H9 (cell line): ENCODE measurements around the gene ACVR1. TPM values are rescaled to one million over a fixed set of nuclear protein-coding genes. Genes with fewer than 3 reads are reported as not detected.

Experiments
- DNase-seq: peaks from one replicate; pipeline ENCODE4 v3.0.0-alpha.2; 2017
- H2AFZ ChIP-seq: one replicate; pipeline ENCODE4 v1.6.1; 2013; ENCODE audit warnings: mild to moderate bottlenecking, low read length, control low read depth, moderate library complexity
- H2AK5ac ChIP-seq: 2 replicates; pipeline ENCODE4 v1.6.1; 2013; ENCODE audit warnings: low read length, control low read depth, mixed read lengths; ENCODE audit not compliant: insufficient read length
- H2BK120ac ChIP-seq: one replicate; pipeline ENCODE4 v1.6.1; 2013; ENCODE audit warnings: low read depth, mild to moderate bottlenecking, low read length, control low read depth, inconsistent platforms; ENCODE audit not compliant: poor library complexity, severe bottlenecking
- H2BK12ac ChIP-seq: 2 replicates; pipeline ENCODE4 v1.6.1; 2013; ENCODE audit warnings: low read length, control low read depth, mixed read lengths, low read depth; ENCODE audit not compliant: insufficient read length
- H2BK15ac ChIP-seq: 2 replicates; pipeline ENCODE4 v1.6.1; 2013; ENCODE audit warnings: low read depth, low read length, control low read depth
- H2BK20ac ChIP-seq: one replicate; pipeline ENCODE4 v1.6.1; 2013; ENCODE audit warnings: low read depth, mild to moderate bottlenecking, low read length, control low read depth, inconsistent platforms; ENCODE audit not compliant: poor library complexity, severe bottlenecking
- H2BK5ac ChIP-seq: 2 replicates; pipeline ENCODE4 v1.6.1; 2013; ENCODE audit warnings: low read length, control low read depth, mixed read lengths; ENCODE audit not compliant: insufficient read length
- H3K14ac ChIP-seq: 2 replicates; pipeline ENCODE4 v1.6.1; 2013; ENCODE audit warnings: low read length, control low read depth; ENCODE audit not compliant: insufficient read depth
- H3K18ac ChIP-seq: 2 replicates; pipeline ENCODE4 v1.6.1; 2013; ENCODE audit warnings: low read depth, mild to moderate bottlenecking, mixed read lengths, low read length, control low read depth; ENCODE audit not compliant: insufficient read length
- H3K23ac ChIP-seq: 2 replicates; pipeline ENCODE4 v1.6.1; 2013; ENCODE audit warnings: low read length, control low read depth, mixed read lengths, low read depth; ENCODE audit not compliant: insufficient read length
- H3K23me2 ChIP-seq: 2 replicates; pipeline ENCODE4 v1.6.1; 2013; ENCODE audit warnings: low read depth, mild to moderate bottlenecking, mixed read lengths, low read length, control low read depth; ENCODE audit not compliant: insufficient read length, poor library complexity, severe bottlenecking
- H3K27ac ChIP-seq: 2 replicates; pipeline ENCODE4 v1.5.1; 2013; ENCODE audit warnings: low read length, control low read depth, mixed read lengths, low read depth; ENCODE audit not compliant: insufficient read length
- H3K27me3 ChIP-seq: 2 replicates; pipeline ENCODE4 v1.6.1; 2013; ENCODE audit warnings: low read length, control low read depth, inconsistent platforms; ENCODE audit not compliant: insufficient read depth
- H3K4ac ChIP-seq: 2 replicates; pipeline ENCODE4 v1.6.1; 2013; ENCODE audit warnings: low read depth, mild to moderate bottlenecking, control low read depth, inconsistent platforms, low read length, moderate library complexity
- H3K4me1 ChIP-seq: 2 replicates; pipeline ENCODE4 v1.6.1; 2013; ENCODE audit warnings: low read length, control low read depth, inconsistent platforms; ENCODE audit not compliant: insufficient read depth
- H3K4me2 ChIP-seq: 2 replicates; pipeline ENCODE4 v1.6.1; 2013; ENCODE audit warnings: low read length, control low read depth, mixed read lengths; ENCODE audit not compliant: insufficient read length, insufficient read depth
- H3K56ac ChIP-seq: 2 replicates; pipeline ENCODE4 v1.6.1; 2013; ENCODE audit warnings: low read depth, mild to moderate bottlenecking, mixed read lengths, low read length, control low read depth; ENCODE audit not compliant: insufficient read length
- H3K79me1 ChIP-seq: 2 replicates; pipeline ENCODE4 v1.6.1; 2013; ENCODE audit warnings: low read depth, mild to moderate bottlenecking, moderate library complexity, low read length, control low read depth, inconsistent platforms; ENCODE audit not compliant: insufficient read depth, poor library complexity, severe bottlenecking
- H3K79me2 ChIP-seq: 2 replicates; pipeline ENCODE4 v1.6.1; 2013; ENCODE audit warnings: low read length, control low read depth, inconsistent platforms; ENCODE audit not compliant: insufficient read depth
- H3K9ac ChIP-seq: 2 replicates; pipeline ENCODE4 v1.6.1; 2013; ENCODE audit warnings: low read length, control low read depth, mixed read lengths; ENCODE audit not compliant: insufficient read length; ENCODE audit errors: extremely low read depth
- H3K9me3 ChIP-seq: one replicate; pipeline ENCODE4 v1.6.1; 2013; ENCODE audit warnings: low read depth, low read length, inconsistent platforms; ENCODE audit not compliant: control insufficient read depth
- H3T11ph ChIP-seq: one replicate; pipeline ENCODE4 v1.6.1; 2013; ENCODE audit warnings: mild to moderate bottlenecking, low read length, control low read depth, inconsistent platforms
- H4K20me1 ChIP-seq: one replicate; pipeline ENCODE4 v1.6.1; 2013; ENCODE audit not compliant: control insufficient read depth, insufficient read length, insufficient read depth
- H4K5ac ChIP-seq: 2 replicates; pipeline ENCODE4 v1.6.1; 2013; ENCODE audit warnings: low read depth, mild to moderate bottlenecking, mixed read lengths, low read length, control low read depth; ENCODE audit not compliant: insufficient read length
- H4K8ac ChIP-seq: replicated peaks from 2 replicates; pipeline ENCODE4 v1.6.1; 2013; ENCODE audit warnings: low read length, control low read depth, mixed read lengths, low read depth; ENCODE audit not compliant: insufficient read length
- H4K91ac ChIP-seq: 2 replicates; pipeline ENCODE4 v1.6.1; 2013; ENCODE audit warnings: low read depth, mild to moderate bottlenecking, moderate library complexity, mixed read lengths, low read length, control low read depth; ENCODE audit not compliant: insufficient read length
- H3K27ac Mint-ChIP-seq, 3 experiments: 2 replicates in 2 of 3; 3 replicates in 1 of 3; pipeline ENCODE4 v1.8.0; 2020 to 2021; ENCODE audit warnings: mixed read lengths in 3 of 3, mild to moderate bottlenecking in 1 of 3, moderate library complexity in 1 of 3
- H3K27me3 Mint-ChIP-seq: 2 replicates; pipeline ENCODE4 v1.8.0; 2021; ENCODE audit warnings: low read depth, mild to moderate bottlenecking, moderate library complexity, mixed read lengths
- H3K36me3 Mint-ChIP-seq, 3 experiments: 2 replicates in 2 of 3; 3 replicates in 1 of 3; pipeline ENCODE4 v1.8.0; 2020 to 2021; ENCODE audit warnings: low read depth in 3 of 3, mixed read lengths in 3 of 3; ENCODE audit not compliant: insufficient read depth in 1 of 3
- H3K4me1 Mint-ChIP-seq, 2 experiments: 2 replicates each; pipeline ENCODE4 v1.8.0; 2020; ENCODE audit warnings: mixed read lengths in 2 of 2
- H3K4me3 Mint-ChIP-seq, 2 experiments: 2 replicates in 1 of 2; 3 replicates in 1 of 2; pipeline ENCODE4 v1.8.0; 2020 to 2021; ENCODE audit warnings: mild to moderate bottlenecking in 2 of 2, mixed read lengths in 2 of 2, moderate library complexity in 1 of 2
- H3K9me3 Mint-ChIP-seq, 2 experiments: 2 replicates in 1 of 2; 3 replicates in 1 of 2; pipeline ENCODE4 v1.8.0; 2020; ENCODE audit warnings: mild to moderate bottlenecking in 2 of 2, mixed read lengths in 2 of 2, moderate library complexity in 1 of 2
- WGBS: extraction: QIAGEN DNeasy Blood & Tissue Kit; methylation state at CpG from one replicate; pipeline ENCODE4 v1.1.7; 2013; ENCODE audit warnings: missing lambda C conversion rate, low lambda C conversion rate, mixed read lengths; ENCODE audit not compliant: insufficient read length; ENCODE audit errors: extremely low coverage; 5-methylcytosine and 5-hydroxymethylcytosine counted together
- total RNA-seq: library from RNA; stranded (reverse); gene quantifications from 2 replicates; pipeline ENCODE4 v1.2.1, GENCODE V29; 2021
- TF ChIP-seq, protein P1 (sequence below): fragments of 200-600 bp; sonication (generic); conservative IDR thresholded peaks from 3 replicates; pipeline ENCODE4 v1.8.0; 2021; ENCODE audit warnings: antibody characterized with exemption, mild to moderate bottlenecking

ACVR1 gene
- total RNA-seq, 1 experiment from 2014 or later, result 21.2 TPM

DNA sequence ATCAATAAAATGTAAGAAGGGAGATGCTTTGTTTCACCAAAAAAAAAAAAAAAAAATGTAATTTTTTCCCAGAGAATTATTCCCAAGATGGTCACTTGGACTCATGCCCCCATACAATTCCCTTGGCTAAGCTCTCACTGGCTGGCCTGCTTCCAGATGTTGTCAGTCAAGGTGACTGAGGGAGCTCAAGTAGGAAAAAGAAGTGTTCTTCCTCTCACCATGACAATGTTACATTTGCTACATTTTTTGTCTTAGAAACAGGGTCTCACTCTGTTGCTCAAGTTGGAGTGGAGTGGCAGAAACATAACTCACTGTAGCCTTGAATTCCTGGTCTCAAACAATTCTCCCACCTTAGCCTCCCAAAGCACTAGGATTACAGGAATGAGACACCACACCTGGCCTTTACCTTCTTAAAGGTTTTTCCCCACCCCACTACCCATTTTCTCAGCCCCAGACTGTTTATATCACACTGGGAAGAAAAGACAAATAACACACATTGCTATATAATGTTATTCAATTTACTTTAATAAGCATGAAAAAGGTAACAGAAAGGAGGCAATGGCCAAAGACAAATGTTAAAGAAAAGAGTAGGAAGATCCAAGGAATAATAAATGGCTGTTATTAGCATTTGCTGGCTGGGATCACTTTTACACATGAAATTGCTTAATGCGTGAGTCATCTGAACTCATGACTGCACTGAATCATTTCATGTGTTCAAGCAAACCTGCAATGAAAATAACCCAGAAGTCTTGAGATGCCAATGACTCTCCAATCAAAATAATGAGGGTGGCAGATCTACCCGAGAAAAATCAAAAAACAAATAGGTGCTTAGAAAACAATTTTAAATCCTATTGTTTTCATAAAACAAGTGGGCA is 45.2 kb downstream of the ACVR1 start:
- Histone ChIP-seq H2BK12ac (no peak overlapping the region), H3K27me3 (no peaks in the 10 kb centered on the region), H3K4me1 (peaks cover 6% of the 10 kb centered on the region), H3K79me2 (no peaks in the 10 kb centered on the region), H3K27ac (no peak overlapping the region), H2AFZ (no peak overlapping the region), H3K9me3 (no peaks in the 10 kb centered on the region), H3K14ac (no peak overlapping the region), H3K18ac (no peak overlapping the region), H3K79me1 (no peaks in the 10 kb centered on the region), H4K20me1 (no peaks in the 10 kb centered on the region), H2BK15ac (no peak overlapping the region), H3K23me2 (no peaks in the 10 kb centered on the region), H4K91ac (no peak overlapping the region), H3K9ac (no peak overlapping the region), H3K56ac (no peak overlapping the region), H3K4me2 (no peak overlapping the region), H4K5ac (no peak overlapping the region), H4K8ac (no peak overlapping the region), H2AK5ac (no peak overlapping the region), H2BK5ac (no peak overlapping the region), H3T11ph (no peak overlapping the region), H2BK20ac (no peak overlapping the region), H2BK120ac (no peak overlapping the region), H3K4ac (no peak overlapping the region), H3K23ac (no peak overlapping the region)
- Mint-ChIP-seq H3K27me3 (no peaks in the 10 kb centered on the region), H3K9me3 (no peaks in the 10 kb centered on the region), H3K4me1 (peaks cover 36% of the 10 kb centered on the region in 2 experiments), H3K27ac (peak overlapping the region; percentile 56 to 67 (median 66); a peak in 6 of 7 replicates), H3K4me3 (no peak overlapping the region; a peak in 1 of 5 replicates), H3K36me3 (no peaks in the 10 kb centered on the region)
- TF ChIP-seq, protein P1, sequence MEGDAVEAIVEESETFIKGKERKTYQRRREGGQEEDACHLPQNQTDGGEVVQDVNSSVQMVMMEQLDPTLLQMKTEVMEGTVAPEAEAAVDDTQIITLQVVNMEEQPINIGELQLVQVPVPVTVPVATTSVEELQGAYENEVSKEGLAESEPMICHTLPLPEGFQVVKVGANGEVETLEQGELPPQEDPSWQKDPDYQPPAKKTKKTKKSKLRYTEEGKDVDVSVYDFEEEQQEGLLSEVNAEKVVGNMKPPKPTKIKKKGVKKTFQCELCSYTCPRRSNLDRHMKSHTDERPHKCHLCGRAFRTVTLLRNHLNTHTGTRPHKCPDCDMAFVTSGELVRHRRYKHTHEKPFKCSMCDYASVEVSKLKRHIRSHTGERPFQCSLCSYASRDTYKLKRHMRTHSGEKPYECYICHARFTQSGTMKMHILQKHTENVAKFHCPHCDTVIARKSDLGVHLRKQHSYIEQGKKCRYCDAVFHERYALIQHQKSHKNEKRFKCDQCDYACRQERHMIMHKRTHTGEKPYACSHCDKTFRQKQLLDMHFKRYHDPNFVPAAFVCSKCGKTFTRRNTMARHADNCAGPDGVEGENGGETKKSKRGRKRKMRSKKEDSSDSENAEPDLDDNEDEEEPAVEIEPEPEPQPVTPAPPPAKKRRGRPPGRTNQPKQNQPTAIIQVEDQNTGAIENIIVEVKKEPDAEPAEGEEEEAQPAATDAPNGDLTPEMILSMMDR, result no peak
- WGBS, result no CpG with 5 or more reads among the region's 2 CpGs
- no peak for DNase-seq
